Subcutaneous adipose tissue (tissue), 4 donors: ENCODE measurements around the gene CRHBP. TPM values are rescaled to one million over a fixed set of nuclear protein-coding genes. Genes with fewer than 3 reads are reported as not detected.

ENCODE experiments used
- total RNA-seq, 4 donors: library from RNA; depleted of rRNA; stranded (reverse); fragments of >200 nt; gene quantifications; one replicate each; pipeline ENCODE4 v1.1.0, GENCODE V29; 2016
- TF ChIP-seq, protein P1 (sequence below): fragments of 450-650 bp; IDR thresholded peaks from one replicate; pipeline ENCODE4 v1.5.1; 2016; ENCODE audit warnings: low read depth, mild to moderate bottlenecking, control low read depth, antibody characterized with exemption, moderate library complexity

CRHBP gene
- total RNA-seq, 4 donors from 2014 or later, result 2.0 to 16.4 (median 3.9) TPM

- TF ChIP-seq, protein P1, sequence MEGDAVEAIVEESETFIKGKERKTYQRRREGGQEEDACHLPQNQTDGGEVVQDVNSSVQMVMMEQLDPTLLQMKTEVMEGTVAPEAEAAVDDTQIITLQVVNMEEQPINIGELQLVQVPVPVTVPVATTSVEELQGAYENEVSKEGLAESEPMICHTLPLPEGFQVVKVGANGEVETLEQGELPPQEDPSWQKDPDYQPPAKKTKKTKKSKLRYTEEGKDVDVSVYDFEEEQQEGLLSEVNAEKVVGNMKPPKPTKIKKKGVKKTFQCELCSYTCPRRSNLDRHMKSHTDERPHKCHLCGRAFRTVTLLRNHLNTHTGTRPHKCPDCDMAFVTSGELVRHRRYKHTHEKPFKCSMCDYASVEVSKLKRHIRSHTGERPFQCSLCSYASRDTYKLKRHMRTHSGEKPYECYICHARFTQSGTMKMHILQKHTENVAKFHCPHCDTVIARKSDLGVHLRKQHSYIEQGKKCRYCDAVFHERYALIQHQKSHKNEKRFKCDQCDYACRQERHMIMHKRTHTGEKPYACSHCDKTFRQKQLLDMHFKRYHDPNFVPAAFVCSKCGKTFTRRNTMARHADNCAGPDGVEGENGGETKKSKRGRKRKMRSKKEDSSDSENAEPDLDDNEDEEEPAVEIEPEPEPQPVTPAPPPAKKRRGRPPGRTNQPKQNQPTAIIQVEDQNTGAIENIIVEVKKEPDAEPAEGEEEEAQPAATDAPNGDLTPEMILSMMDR, result no peak
Observed at GRCh38 chr5:76938177-76938576, 14.7 kb upstream of the CRHBP start.

DNA sequence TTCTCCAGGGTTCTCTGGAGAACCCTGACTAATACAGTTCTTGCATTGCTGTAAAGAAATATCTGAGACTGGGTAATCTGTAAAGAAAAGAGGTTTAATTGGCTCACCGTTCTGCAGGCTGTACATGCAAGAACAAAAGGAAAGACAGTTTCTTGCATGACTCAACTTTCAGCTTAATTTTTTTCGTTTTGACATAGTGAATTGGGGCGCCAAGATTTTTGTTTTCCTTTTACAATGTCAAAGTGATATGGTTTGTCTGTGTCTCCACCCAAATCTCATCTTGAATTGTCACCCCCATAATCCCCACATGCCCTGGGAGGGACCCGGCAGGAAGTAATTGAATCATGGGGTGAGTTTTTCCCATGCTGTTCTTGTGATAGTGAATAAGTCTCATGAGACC lies 11.8 kb upstream of the CRHBP start:
- TF ChIP-seq, protein P1, result no peak

- TF ChIP-seq, protein P1, result no peak
Observed at GRCh38 chr5:76941442-76941841, 11.4 kb upstream of the CRHBP start.

- TF ChIP-seq, protein P1, result no peak
Observed at GRCh38 chr5:76942581-76942980, 10.3 kb upstream of the CRHBP start.

DNA sequence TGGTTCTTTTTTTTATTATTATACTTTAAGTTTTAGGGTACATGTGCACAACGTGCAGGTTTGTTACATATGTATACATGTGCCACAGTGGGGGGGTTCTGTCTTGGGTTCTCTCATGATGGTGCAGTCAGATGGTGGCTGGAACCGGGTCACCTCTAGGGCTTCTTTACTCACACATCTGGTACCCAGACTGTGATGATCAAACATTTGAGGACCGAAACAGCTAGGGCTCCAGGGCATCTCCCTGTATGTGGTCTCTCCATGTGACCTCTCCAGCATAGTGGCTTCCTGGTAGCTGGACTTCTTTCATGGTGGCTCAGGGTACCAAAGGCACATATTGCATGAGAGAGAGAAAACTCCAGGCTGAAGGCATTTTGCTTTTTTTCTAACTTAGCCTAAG lies 9.8 kb upstream of the CRHBP start:
- TF ChIP-seq, protein P1, result no peak

DNA sequence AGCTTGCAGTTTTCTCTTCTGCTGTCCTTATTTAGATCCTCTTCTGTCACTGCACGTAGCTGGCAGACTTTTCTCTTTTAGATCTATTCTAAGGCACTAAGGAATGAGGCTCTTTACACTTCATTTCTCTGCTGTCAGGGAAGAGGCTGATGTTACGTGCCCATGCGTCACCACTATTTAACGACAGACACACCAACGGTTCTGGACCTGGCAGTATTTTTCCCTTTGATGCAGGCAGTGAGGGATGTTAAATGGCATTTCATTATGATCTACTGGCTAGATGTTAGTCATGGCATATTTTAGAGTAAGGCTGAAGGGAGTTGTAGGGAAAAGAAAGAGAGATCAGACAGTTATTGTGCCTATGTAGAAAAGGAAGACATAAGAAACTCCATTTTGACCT lies 8.2 kb upstream of the CRHBP start:
- TF ChIP-seq, protein P1, result no peak

DNA sequence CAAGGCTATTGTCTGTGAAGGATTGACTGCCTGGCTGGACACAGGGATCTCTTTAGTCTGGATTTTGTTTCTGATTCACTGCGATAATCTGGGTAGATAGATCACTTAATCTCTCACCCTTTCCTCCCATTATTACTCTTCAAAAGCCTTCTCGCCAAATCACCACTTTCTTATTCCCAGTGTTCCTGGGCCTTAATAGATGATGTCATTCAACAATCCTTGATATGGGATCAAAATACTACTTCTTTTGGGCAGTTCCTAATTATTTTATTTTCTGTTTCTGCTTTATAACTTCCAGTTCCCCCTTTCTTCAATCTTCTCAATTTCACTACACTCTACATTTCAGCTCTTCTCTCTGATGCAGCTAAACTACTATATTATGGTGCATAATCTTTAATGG lies 6.8 kb upstream of the CRHBP start:
- TF ChIP-seq, protein P1, result no peak
